Stimulated activated CD8-positive, alpha-beta memory T cell treated with anti-CD3 and anti-CD28 coated beads, Interleukin-15, amount 100 ng/mL, for 24 hours (primary cell): ENCODE data around the gene RPL6.
"Not testable (repeated sequence)": the region's sequence is repeated elsewhere in the genome, so short reads cannot be mapped to it uniquely, and the experiment has no call there.

Source experiments
- DNase-seq: peaks from one replicate; pipeline ENCODE4 v3.0.0-alpha.2; 2020; ENCODE audit warnings: low read depth

RPL6 gene

DNA sequence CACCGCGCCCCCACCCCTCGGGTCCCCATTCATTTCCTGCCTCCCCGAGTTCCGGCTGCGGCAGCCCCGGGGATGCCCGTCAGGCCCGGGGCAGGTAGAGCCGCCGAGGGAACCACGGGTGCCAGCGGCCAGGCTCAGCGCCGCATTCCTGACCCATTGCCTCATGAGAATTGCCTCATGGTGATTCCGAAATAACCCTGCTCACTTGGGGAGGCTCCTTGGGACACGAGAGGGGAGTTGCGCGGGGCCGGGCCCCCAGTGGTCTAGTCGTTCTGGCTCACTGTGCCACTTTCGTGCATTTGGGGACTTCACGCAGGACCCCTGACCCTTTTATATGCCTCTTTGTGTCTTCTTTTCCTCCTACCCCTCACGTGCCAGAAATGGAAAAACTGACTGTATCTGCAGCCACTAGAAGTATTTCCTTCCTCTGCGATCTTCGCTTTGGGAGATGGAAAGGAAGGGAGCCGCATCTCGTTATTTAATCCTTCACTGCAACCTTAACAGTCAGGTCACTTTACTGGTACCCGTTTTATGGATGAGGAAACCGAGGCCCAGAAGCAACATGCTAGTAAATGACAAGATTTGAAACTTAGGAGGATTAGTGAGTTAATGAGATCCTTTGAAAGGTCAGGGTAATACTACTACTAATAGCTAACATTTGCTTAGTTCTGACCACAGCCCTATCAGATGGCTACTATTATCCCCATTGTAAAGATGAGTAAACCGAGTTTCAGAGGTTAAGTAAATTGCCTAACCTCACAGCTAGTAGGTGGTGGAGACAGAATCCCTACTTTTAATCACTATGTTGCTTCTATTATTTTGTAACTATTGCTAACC, 10.1 kb upstream of the RPL6 start:
- DNase-seq: no peak

DNA sequence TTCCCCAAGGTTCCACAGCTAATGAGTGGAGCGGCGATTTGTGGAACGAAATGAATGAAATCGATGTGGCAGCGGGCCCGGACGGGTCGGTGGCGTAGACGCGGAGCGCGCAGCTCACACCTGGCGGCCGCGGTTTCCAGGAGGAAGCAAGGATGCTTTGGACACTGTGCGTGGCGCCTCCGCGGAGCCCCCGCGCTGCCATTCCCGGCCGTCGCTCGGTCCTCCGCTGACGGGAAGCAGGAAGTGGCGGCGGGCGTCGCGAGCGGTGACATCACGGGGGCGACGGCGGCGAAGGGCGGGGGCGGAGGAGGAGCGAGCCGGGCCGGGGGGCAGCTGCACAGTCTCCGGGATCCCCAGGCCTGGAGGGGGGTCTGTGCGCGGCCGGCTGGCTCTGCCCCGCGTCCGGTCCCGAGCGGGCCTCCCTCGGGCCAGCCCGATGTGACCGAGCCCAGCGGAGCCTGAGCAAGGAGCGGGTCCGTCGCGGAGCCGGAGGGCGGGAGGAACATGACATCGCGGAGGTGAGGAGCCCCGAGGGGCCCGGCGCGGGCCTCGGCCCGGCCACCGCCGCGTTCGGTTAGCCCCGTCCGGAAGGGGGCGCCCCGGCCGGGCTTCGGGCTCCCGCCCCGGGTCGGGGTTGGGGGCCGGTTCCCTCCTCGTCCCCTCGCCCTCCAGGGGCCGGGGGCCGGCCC, 9.3 kb upstream of the RPL6 start, which contains the start of gene PTPN11:
Gene PTPN11 (plus strand): TSS at position 340 of the 689 bp plus-strand sequence. CDS start 165 bp downstream, at position 505.
- DNase-seq: peak; percentile 91

DNA sequence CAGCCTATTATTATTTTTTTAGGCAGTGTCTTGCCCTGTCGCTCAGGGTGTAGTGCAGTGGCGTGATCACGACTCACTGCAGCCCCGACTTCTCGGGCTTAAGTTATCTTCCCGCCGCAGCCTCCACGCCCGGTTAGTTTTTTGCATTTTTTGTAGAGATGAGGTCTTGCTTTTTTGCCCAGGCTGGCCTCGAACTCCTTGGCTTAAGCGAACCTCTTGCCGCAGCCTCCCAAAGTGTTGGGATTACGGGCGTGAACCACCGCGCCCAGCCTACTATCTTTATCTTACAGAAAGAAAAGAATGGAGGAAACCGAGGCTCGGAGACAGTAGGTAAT, 8.8 kb upstream of the RPL6 start:
- no peak for DNase-seq

DNA sequence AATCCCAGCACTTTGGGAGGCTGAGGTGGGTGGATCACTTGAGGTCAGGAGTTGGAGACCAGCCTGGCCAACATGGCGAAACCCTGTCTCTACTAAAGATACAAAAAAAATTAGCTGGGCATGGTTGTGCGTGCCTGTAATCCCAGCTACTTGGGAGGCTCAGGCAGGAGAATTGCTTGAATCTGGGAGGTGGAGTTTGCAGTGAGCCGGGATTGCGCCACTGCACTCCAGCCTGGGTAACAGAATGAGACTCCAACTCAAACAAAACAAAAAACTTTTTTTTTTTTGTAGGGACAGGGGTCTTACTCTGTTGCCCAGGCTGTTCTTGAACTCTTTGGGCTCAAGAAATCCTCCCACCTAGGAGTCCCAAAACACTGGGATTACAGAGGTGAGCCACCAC, 6.1 kb upstream of the RPL6 start:
- DNase-seq: not testable (repeated sequence)

GRCh38 chr12:112413855-112414625, 4.6 kb upstream of the RPL6 start:
- no peak for DNase-seq

DNA sequence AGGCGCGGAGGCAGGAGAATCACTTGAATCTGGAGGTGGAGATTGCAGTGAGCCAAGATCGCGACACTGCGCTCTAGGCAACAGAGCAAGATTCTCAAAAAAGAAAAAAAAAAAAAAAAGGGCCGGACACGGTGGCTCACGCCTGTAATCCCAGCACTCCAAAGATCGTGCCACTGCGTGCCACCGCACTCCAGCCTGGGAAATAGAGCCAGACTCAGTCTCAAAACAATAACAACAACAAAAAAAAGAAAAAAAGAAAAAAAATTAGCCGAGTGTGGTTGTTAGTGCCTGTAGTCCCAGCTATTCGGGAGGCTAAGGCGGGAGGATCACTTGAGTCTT, 470 bp upstream of the RPL6 start:
- DNase-seq: no peak

- no peak for DNase-seq
Measured at GRCh38 chr12:112408621-112409020, 784 bp downstream of the RPL6 start.

- DNase-seq: not testable (repeated sequence)
Measured at GRCh38 chr12:112407683-112408082, 1.7 kb downstream of the RPL6 start.

DNA sequence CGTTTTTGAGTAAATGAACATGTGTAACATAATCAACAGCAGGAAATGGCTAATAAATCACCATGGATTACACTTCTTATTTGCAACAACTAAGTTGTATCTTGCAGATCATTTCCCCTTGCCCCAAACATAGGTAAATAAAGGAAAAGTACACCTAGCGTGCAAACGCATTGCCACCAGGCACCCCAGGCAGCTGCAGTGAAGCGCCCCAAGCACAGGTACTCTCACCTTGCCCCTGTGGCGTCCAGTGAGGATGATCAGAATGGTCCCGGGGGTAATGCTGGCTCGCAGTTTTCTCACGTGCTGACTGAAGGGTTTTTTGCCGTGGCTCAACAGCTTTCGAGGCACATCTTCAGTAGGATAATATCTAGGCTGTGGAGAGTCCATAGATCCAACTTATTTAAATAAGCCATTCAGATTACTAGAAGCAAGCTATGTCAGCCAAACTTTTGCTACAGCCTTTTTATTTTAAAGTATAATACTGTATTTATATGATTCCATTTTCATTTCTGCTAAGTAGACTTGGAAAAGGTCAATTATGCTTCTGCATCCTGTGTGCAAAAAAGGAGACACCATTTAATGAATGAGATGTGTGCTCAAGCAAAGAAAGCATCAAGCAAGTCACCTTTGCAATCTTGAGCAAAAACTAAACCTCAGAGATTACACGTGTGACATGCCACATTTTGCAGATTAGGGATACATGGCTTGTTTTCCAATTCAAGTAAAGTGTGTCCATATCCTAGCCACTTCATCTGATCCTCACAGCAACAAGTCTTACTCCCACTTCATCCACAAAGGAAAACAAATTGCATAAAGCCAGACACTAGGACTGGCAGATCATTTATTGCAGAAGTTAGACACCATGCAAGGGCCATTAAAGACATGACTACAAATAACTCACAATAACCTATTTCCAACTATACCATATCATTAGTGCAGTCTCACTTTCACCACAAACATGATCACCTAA, 2.6 kb downstream of the RPL6 start:
- DNase-seq: no peak

- no peak for DNase-seq
Measured at GRCh38 chr12:112401903-112402498, 7.4 kb downstream of the RPL6 start.

- no peak for DNase-seq
Measured at GRCh38 chr12:112401054-112401453, 8.4 kb downstream of the RPL6 start.

DNA sequence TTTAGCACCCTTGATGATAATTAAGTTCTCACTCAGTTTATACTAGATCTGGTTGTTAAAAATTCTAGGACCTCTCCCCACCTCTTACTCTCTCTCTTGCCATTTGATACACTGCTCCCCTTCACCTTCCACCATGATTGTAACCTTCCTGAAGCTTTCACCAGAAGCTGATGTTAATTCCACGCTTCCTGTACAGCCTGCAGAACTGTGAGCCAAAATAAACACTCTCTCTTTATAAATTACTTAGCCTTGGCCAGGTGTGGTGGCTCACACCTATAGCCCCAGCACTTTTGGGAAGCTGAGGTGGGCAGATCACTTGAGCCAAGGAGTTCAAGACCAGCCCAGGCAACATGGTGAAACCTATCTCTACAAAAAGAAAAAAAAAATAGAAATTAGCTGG, 16.1 kb downstream of the RPL6 start:
- no peak for DNase-seq

DNA sequence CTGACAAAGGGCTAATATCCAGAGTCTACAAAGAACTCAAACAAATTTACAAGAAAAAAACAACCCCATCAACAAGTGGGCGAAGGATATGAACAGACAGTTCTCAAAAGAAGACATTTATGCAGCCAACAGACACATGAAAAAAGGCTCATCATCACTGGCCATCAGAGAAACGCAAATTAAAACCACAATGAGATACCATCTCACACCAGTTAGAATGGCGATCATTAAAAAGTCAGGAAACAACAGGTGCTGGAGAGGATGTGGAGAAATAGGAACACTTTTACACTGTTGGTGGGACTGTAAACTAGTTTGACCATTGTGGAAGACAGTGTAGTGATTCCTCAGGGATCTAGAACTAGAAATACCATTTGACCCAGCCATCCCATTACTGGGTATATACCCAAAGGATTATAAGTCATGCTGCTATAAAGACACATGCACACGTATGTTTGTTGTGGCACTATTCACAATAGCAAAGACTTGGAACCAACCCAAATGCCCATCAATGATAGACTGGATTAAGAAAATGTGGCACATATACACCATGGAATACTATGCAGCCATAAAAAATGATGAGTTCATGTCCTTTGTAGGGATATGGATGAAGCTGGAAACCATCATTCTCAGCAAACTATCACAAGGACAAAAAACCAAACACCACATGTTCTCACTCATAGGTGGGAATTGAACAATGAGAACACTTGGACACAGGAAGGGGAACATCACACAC, 19.3 kb downstream of the RPL6 start:
- not testable (repeated sequence) for DNase-seq

- no peak for DNase-seq
Measured at GRCh38 chr12:112389228-112389627, 20.2 kb downstream of the RPL6 start.

DNA sequence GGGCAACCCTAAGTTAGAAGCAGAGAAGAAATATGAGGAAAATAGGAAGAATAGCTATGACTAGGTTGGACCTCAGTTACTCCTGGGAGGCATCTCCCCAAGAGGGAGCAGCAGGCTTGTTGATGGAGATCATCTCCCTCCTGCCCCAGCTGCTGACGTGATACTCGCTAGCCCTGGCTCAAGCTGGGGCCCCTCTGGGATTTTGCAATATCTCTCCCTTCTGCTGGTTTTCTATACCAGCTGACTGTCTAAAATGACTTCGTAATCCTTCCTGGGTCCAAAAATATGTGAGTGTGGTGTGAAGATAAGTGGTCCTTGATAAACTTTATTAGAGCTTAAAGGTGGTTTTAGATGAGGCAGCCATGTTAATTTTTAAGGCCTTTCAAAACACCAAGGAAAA, 22.7 kb downstream of the RPL6 start:
- DNase-seq: no peak

DNA sequence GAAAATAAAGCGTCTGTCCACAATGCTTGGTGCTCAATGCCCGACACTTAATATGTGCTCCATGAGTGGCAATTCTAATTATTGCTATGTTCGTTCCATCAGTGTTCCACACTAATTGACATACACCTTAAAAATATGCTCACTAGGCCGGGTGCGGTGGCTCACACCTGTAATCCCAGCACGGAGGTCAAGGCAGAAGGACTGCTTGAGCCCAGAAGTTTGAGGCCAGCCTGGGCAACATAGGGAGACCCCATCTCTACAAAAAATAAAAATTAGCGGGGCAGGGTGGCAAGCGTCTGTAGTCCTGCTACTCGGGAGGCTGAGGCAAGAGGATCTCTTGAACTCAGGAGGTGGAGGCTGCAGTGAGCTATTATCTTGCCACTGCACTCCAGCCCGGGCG, 26.5 kb downstream of the RPL6 start:
- no peak for DNase-seq

GRCh38 chr12:112381883-112382796, 27.3 kb downstream of the RPL6 start, which contains the start of gene HECTD4:
TSS of gene HECTD4 (minus strand) at chr12:112382431. CDS start at chr12:112382128, 303 bp downstream.
- peak; percentile 84 for DNase-seq

GRCh38 chr12:112381406-112381882, 28.0 kb downstream of the RPL6 start:
- no peak for DNase-seq
